PC-3 (cell line): Measurements from ENCODE around the gene RPS6KA3. TPM values are rescaled to one million over a fixed set of nuclear protein-coding genes. Genes with fewer than 3 reads are reported as not detected.

ENCODE experiments used
- ATAC-seq: fragments of 200-7000 bp; cut with Tn5 transposase; 2 replicates; pipeline ENCODE4 v1.9.1; 2020; ENCODE audit warnings: mild to moderate bottlenecking, moderate library complexity
- BruUV-seq: library from RNA; stranded (reverse); fragments of 400-500 nt; replicated peaks from 2 replicates; lab custom pipeline; 2021; lab: Mats Ljungman, UMichigan
- CTCF ChIA-PET: fragments of 300-600 bp; sonication (Branson Sonifier 250); formaldehyde crosslinking; loops from one replicate; lab custom pipeline; 2022; ENCODE audit warnings: antibody characterized with exemption; lab: Charles Lee
- POLR2A ChIA-PET: fragments of 300-600 bp; sonication (Branson Sonifier 250); formaldehyde crosslinking; loops from one replicate; lab custom pipeline; 2022; ENCODE audit warnings: antibody characterized with exemption; ENCODE audit not compliant: unreplicated experiment; lab: Charles Lee
- DNase-seq: peaks from one replicate; pipeline ENCODE4 v3.0.0-alpha.2; 2015
- H2AFZ ChIP-seq: fragments of 300-600 bp; sonication (generic); 2 replicates; pipeline ENCODE4 v1.6.0; 2016; ENCODE audit warnings: antibody characterized with exemption, low read length
- H3F3A ChIP-seq: fragments of 300-600 bp; sonication (generic); one replicate; pipeline ENCODE4 v1.6.0; 2017; ENCODE audit warnings: antibody characterized with exemption, low read length, control low read depth, mild to moderate bottlenecking; ENCODE audit not compliant: unreplicated experiment
- H3K27ac ChIP-seq: fragments of 300-600 bp; sonication (generic); 2 replicates; pipeline ENCODE4 v1.5.1; 2016; ENCODE audit warnings: mild to moderate bottlenecking, low read length
- H3K27me3 ChIP-seq: fragments of 300-600 bp; sonication (generic); 2 replicates; pipeline ENCODE4 v1.6.1; 2016; ENCODE audit warnings: low read length, mixed read lengths
- H3K36me3 ChIP-seq: fragments of 300-600 bp; sonication (generic); 2 replicates; pipeline ENCODE4 v1.6.1; 2016; ENCODE audit warnings: low read depth, mixed run types, low read length, mixed read lengths
- H3K4me1 ChIP-seq: fragments of 300-600 bp; sonication (generic); 2 replicates; pipeline ENCODE4 v1.5.1; 2016; ENCODE audit warnings: low read length; ENCODE audit not compliant: insufficient read depth
- H3K4me2 ChIP-seq: fragments of 300-600 bp; sonication (generic); 2 replicates; pipeline ENCODE4 v1.6.0; 2016; ENCODE audit warnings: low read length
- H3K4me3 ChIP-seq: fragments of 300-600 bp; sonication (generic); 2 replicates; pipeline ENCODE4 v1.5.1; 2016; ENCODE audit warnings: mild to moderate bottlenecking, low read length, mixed read lengths
- H3K79me2 ChIP-seq: fragments of 300-600 bp; sonication (generic); 2 replicates; pipeline ENCODE4 v1.6.1; 2017; ENCODE audit warnings: low read length, mixed read lengths
- H3K9ac ChIP-seq: fragments of 300-600 bp; sonication (generic); 2 replicates; pipeline ENCODE4 v1.6.0; 2016; ENCODE audit warnings: mild to moderate bottlenecking, low read length
- H3K9me2 ChIP-seq: fragments of 300-600 bp; sonication (generic); replicated peaks from 2 replicates; pipeline ENCODE4 v1.6.1; 2016; ENCODE audit warnings: mixed run types, low read length, mixed read lengths
- H3K9me3 ChIP-seq: fragments of 300-600 bp; sonication (generic); 2 replicates; pipeline ENCODE4 v1.6.1; 2016; ENCODE audit warnings: low read length, mixed read lengths
- H4K20me1 ChIP-seq: fragments of 300-600 bp; sonication (generic); 2 replicates; pipeline ENCODE4 v1.6.1; 2016; ENCODE audit warnings: low read length, mixed read lengths
- EZH2 ChIP-seq: fragments of 300-600 bp; sonication (generic); IDR thresholded peaks from one replicate; pipeline ENCODE4 v1.6.1; 2017; ENCODE audit warnings: antibody characterized with exemption, mild to moderate bottlenecking, low read length; ENCODE audit not compliant: unreplicated experiment
- EZH2phosphoT487 ChIP-seq: fragments of 300-600 bp; sonication (generic); IDR thresholded peaks from 2 replicates; pipeline ENCODE4 v1.6.1; 2018; ENCODE audit warnings: mild to moderate bottlenecking, antibody characterized with exemption, low read length, borderline replicate concordance
- intact Hi-C: fragments of 100-400 bp; cut with micrococcal nuclease; formaldehyde crosslinking; loops from 2 replicates; pipeline ENCODE4 v1.9.0; 2023
- total RNA-seq: library from RNA; depleted of rRNA; stranded (reverse); fragments of >200 nt; gene quantifications from 2 replicates; pipeline ENCODE4 v1.2.3, GENCODE V29; 2014
- TF ChIP-seq, protein P1 (sequence below): fragments of 300-600 bp; sonication (generic); conservative IDR thresholded peaks from 2 replicates; pipeline ENCODE4 v1.5.1; 2017; ENCODE audit warnings: antibody characterized with exemption, low read depth, mild to moderate bottlenecking, low read length

RPS6KA3 gene
- total RNA-seq, 1 experiment from 2014 or later = 22.8 TPM

DNA sequence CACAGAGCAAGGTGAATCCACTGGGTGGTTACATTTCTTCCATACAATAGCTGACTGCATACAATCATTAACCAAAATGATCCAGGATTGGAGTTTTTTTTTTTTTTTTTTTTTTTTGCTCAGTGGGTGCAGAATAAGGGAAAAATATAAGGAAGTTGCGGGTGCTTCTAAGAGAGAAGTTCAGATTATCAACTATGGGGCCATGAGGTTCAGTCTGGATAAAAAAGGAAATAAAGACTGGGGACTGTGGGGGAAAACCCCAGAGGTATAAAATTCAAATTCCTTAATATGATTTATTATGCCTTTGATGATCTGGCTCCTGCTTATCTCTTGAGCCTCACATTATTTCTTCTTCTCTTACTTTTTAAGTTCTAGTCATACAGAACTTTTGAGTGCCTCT is 119.1 kb downstream of the RPS6KA3 start:
- BruUV-seq = no TSS peak
- no peak overlapping the region for H2AFZ ChIP-seq
- CTCF ChIA-PET = no interaction called here

DNA sequence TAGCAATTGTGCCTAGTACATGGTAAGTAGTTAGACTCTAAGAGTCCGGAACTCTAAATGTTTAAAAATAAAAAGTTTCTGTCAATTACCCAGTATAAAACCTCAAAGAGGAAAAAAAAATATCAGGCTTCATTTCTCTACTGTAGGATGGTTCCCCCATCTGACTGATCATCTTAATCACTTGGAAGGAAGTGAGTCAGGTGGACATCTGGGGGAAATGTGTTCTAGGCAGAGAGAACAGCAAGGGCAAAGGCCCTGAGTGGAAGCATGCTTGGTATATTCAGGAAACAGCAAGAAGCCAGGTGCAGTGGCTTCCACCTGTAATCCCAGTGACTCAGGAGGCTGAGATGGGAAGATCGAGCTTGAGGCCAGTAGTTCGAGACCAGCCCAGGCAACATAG is 122.2 kb downstream of the RPS6KA3 start:
- H3K9me2 ChIP-seq = no peaks in the 10 kb centered on the region
- peaks cover 20% of the 10 kb centered on the region for H3K4me1 ChIP-seq
- H3K79me2 ChIP-seq = peaks cover 21% of the 10 kb centered on the region
- peaks cover 10% of the 10 kb centered on the region for H3K36me3 ChIP-seq
- ChIA-PET POLR2A (no interaction called here), CTCF (no interaction called here)
- H3K4me2 ChIP-seq = no peak overlapping the region
- H3K27ac ChIP-seq = peak overlapping the region; percentile 39
- intact Hi-C loops = no loop called here
- no peaks in the 10 kb centered on the region for H3K9me3 ChIP-seq
- BruUV-seq = no TSS peak
- H3K4me3 ChIP-seq = no peak overlapping the region
- H3K27me3 ChIP-seq = no peaks in the 10 kb centered on the region
- ATAC-seq = peak; percentile 25; the same call in 1 of the 2 replicates
- no peaks in the 10 kb centered on the region for H3F3A ChIP-seq
- no peak for TF ChIP-seq EZH2phosphoT487
- TF ChIP-seq, protein P1, sequence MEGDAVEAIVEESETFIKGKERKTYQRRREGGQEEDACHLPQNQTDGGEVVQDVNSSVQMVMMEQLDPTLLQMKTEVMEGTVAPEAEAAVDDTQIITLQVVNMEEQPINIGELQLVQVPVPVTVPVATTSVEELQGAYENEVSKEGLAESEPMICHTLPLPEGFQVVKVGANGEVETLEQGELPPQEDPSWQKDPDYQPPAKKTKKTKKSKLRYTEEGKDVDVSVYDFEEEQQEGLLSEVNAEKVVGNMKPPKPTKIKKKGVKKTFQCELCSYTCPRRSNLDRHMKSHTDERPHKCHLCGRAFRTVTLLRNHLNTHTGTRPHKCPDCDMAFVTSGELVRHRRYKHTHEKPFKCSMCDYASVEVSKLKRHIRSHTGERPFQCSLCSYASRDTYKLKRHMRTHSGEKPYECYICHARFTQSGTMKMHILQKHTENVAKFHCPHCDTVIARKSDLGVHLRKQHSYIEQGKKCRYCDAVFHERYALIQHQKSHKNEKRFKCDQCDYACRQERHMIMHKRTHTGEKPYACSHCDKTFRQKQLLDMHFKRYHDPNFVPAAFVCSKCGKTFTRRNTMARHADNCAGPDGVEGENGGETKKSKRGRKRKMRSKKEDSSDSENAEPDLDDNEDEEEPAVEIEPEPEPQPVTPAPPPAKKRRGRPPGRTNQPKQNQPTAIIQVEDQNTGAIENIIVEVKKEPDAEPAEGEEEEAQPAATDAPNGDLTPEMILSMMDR = no peak
- TF ChIP-seq EZH2 = no peak
- DNase-seq = peak; percentile 73
- H2AFZ ChIP-seq = no peak overlapping the region
- peaks cover 18% of the 10 kb centered on the region for H4K20me1 ChIP-seq
- no peak overlapping the region for H3K9ac ChIP-seq

More for the DNA sequence above, 119.1 kb downstream of the RPS6KA3 start:
- H3K4me2 ChIP-seq = no peak overlapping the region
- no peaks in the 10 kb centered on the region for H3K9me3 ChIP-seq
- no peak for DNase-seq
- H3K27ac ChIP-seq = no peak overlapping the region
- TF ChIP-seq EZH2phosphoT487 = no peak
- TF ChIP-seq EZH2 = no peak
- TF ChIP-seq, protein P1 = no peak
- H4K20me1 ChIP-seq = no peaks in the 10 kb centered on the region
- intact Hi-C loops = no loop called here
- H3K79me2 ChIP-seq = no peaks in the 10 kb centered on the region; the same call in 1 of the 2 replicates
- no peaks in the 10 kb centered on the region for H3K27me3 ChIP-seq
- POLR2A ChIA-PET = no interaction called here
- H3K4me1 ChIP-seq = peaks cover 11% of the 10 kb centered on the region; the same call in 1 of the 2 replicates
- H3K36me3 ChIP-seq = 0 out of 2 replicates have a peak, but pooled peaks cover 2% of the 10 kb centered on the region
- no peaks in the 10 kb centered on the region for H3F3A ChIP-seq
- H3K4me3 ChIP-seq = no peak overlapping the region
- no peak for ATAC-seq
- no peak overlapping the region for H3K9ac ChIP-seq
- H3K9me2 ChIP-seq = no peaks in the 10 kb centered on the region

DNA sequence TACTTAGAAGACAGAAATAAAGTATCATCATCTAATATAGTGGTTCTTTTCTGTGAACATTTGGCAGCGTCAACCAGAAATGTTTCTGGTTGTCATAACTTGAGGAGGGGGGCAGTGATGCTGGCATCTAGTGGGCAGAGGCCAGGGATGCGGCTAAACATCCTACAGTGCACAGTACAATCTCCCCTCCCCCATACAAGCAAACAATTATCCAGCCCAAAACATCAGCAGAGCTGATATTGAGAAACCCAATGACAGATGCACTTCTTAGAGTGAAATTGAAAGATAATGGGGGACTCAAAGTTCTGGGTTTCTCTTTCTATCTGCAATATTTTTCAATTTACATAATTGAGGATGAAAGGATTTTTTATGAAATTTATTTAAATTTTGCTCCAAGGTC is 123.1 kb downstream of the RPS6KA3 start:
- peaks cover 27% of the 10 kb centered on the region for H4K20me1 ChIP-seq
- TF ChIP-seq EZH2phosphoT487 (no peak), EZH2 (no peak)
- TF ChIP-seq, protein P1 = no peak
- no peak overlapping the region for H3K4me2 ChIP-seq
- peaks cover 29% of the 10 kb centered on the region for H3K4me1 ChIP-seq
- H2AFZ ChIP-seq = no peak overlapping the region
- H3K27ac ChIP-seq = no peak overlapping the region
- no peak overlapping the region for H3K4me3 ChIP-seq
- H3K9ac ChIP-seq = no peak overlapping the region
- ChIA-PET CTCF (no interaction called here), POLR2A (no interaction called here)
- no peaks in the 10 kb centered on the region for H3F3A ChIP-seq
- DNase-seq = no peak
- H3K79me2 ChIP-seq = peaks cover 31% of the 10 kb centered on the region
- H3K27me3 ChIP-seq = no peaks in the 10 kb centered on the region
- peaks cover 19% of the 10 kb centered on the region for H3K36me3 ChIP-seq
- H3K9me2 ChIP-seq = no peaks in the 10 kb centered on the region
- H3K9me3 ChIP-seq = no peaks in the 10 kb centered on the region
- BruUV-seq = no TSS peak
- ATAC-seq = no peak
- intact Hi-C loops = no loop called here
